ENCODE results near the gene SLC5A5.

Gene SLC5A5

GRCh38 chr19:17847538-17848366, 24.0 kb upstream of the SLC5A5 start, which contains the start of gene JAK3:
JAK3 (minus strand) TSS chr19:17847982; CDS start chr19:17844417, 3,565 bp downstream.
- DNase-seq, result peak; percentile 94 to 95

GRCh38 chr19:17848595-17849292, 23.0 kb upstream of the SLC5A5 start:
- no peak for DNase-seq

- DNase-seq, result no peak
Measured at GRCh38 chr19:17854061-17854460, 17.7 kb upstream of the SLC5A5 start.

- peak; percentile 97 for DNase-seq
Measured at GRCh38 chr19:17855280-17856152, 16.2 kb upstream of the SLC5A5 start.

DNA sequence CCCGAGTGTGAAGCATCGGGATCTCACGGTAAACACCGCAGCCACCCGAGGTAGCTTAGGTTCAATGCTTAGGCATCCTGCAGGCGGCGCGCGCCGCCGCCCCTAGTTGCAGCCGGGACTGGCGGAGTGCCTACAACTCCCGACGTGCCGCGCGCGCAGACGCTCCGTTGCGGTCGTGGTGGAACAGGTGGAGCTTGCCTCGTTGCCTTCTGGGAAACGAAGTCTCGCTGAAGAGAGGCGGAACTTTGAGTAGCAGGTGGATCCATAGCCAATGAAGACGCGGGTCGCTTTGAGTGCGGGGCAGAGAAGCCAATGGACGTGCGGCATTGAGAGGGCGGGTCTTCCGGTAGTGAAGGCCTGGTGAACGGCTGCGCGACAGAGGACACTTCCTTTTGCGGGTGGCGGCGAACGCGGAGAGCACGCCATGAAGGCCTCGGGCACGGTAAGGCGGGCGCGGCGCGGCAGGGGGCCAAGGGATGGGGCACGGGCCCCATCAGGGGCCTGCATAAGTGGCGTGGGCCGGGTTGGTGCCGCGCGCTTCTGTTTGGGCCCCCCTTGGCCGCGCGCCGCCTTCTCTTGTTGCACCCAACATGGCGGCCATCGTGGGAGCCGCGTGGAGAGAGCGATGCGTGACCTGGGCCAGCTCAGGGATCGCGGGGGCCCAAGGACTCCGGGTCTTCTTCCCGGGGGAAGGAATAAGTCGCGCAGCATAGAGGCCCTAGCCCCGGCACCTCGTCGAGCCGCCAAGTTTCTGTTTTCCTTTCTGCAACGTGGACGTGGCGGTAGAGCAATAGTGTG, 12.0 kb upstream of the SLC5A5 start, which contains the start of gene RPL18A:
Gene RPL18A, plus strand, starts transcription at position 378 of the 798 bp plus-strand sequence. Its CDS starts 47 bp downstream, at position 425.
- DNase-seq, result peak; percentile 99

- DNase-seq, result no peak
Measured at GRCh38 chr19:17860331-17860992, 11.3 kb upstream of the SLC5A5 start.

GRCh38 chr19:17860993-17861360, 10.8 kb upstream of the SLC5A5 start:
- DNase-seq, result peak in 1 of 2 experiments; percentile 39

DNA sequence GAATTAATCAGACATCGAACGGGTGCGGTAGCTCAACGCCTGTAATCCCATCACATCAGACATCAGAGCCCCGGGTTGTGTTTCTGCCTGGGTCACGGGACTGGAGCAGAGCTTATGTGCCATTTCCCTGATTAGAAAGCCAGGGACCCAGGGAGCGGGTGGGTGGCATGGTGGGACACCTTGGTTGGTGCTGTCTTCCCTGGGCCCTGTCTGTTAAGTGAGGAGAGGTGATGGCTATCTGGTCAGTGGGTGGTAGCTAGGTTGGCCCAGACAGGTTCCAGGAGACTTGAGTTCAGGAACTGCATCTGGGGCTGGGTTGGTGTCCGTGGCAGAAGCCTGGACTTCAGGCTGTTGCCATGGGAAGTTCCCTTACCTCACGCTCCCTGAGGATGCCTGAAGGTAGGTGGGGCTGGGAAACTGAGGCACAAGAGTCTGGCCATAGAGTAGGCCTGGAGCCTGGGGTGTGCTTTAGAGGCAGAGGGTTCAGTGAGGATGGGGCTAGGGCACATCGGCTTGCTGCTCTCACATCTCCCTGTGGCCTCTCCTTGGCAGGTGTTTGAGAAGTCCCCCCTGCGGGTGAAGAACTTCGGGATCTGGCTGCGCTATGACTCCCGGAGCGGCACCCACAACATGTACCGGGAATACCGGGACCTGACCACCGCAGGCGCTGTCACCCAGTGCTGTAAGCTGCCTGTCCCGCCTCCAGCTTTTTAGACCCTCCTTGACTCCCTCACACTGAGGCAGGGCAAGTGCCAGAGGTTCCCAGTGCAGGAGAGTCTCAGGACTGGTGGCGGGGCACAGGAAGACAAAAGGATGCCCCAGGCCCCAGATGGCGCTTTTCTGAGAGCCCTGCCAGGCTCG, 10.0 kb upstream of the SLC5A5 start:
- no peak for DNase-seq

- DNase-seq, result no peak
Measured at GRCh38 chr19:17862711-17863519, 8.8 kb upstream of the SLC5A5 start.

GRCh38 chr19:17863520-17864182, 8.1 kb upstream of the SLC5A5 start:
- DNase-seq, result peak in 1 of 2 experiments; percentile 39

- DNase-seq, result peak; percentile 70 to 72
Measured at GRCh38 chr19:17865364-17866311, 6.1 kb upstream of the SLC5A5 start.

GRCh38 chr19:17866312-17866963, 5.3 kb upstream of the SLC5A5 start:
- DNase-seq, result peak in 1 of 2 experiments; percentile 40

DNA sequence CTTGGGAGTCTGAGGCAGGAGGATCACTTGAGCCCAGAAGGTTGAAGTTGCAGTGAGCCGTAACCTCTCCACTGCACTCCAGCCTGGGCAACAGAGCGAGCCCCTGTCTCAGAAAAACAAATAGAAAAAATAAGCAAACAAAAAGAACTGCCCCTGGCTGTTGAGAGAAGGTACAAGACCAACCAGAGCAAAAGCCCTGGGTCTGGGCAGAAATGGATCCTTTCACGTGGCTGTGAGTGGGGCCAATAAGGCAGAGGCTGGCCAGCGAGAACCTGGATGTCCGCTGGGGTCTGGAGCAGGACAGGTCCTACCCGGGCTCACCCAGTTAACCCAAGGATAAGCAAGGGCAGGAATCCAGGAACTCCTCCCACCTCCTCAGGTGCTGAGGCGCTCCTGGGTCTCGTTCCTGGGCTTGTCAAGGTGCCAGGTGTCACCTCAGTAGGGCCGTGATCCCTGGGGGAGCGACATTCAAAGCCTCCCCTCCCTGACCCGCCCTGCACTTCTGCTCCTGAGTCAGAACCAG, 4.7 kb upstream of the SLC5A5 start:
- DNase-seq, result no peak

DNA sequence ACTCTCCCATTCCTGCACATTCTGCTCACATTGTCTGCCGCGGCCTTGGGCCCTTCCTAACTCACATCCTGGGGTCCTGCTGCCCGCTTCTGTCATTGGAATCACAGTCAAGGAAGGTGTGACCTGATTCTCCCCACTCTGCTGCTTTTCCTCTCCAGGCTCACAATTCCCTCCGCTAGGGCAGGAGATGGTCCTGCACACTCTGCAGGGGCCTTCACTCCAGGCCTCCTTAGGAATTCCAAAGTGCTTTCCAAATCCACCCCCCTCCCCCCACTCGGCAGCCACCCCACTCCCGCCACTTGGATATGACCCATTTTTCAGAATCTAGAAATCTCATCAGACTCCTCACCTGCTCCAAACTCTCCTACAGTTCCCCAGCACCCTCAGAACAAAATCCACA, 3.1 kb upstream of the SLC5A5 start:
- no peak for DNase-seq

GRCh38 chr19:17869114-17869608, 2.6 kb upstream of the SLC5A5 start:
- DNase-seq, result no peak

GRCh38 chr19:17871032-17871877, 490 bp upstream of the SLC5A5 start:
- DNase-seq, result no peak
